Measurements from ENCODE around the gene SVIL. TPM values are rescaled to one million over a fixed set of nuclear protein-coding genes. Genes with fewer than 3 reads are reported as not detected.

SVIL gene
- total and polyA plus RNA-seq, 2 donors (not counting 1 experiment from before 2014, with no cell fraction given), result 0.74 to 0.88 TPM

GRCh38 chr10:29604291-29604825 is 30.4 kb downstream of the SVIL start:
- H3K9me3 ChIP-seq (ENCODE audit: control extremely low read depth in 1 of 3, control insufficient read depth in 2 of 3, insufficient read depth in 1 of 3, low read length in 2 of 3), result peaks cover 0 to 15% (median 7%) of the 10 kb centered on the region in 3 donors
- no peaks in the 10 kb centered on the region for H4K20me1 ChIP-seq (ENCODE audit: control insufficient read depth, insufficient read depth, low read length, poor library complexity, severe bottlenecking)
- CTCF ChIA-PET, result interaction anchor here (1.7 kb wide), 1 partner anchor 13 kb away, joined by 4 read pairs; no protein-coding TSS in a partner anchor
- no peak overlapping the region for H3K4me2 ChIP-seq (replicated peaks; ENCODE audit: low read depth, low read length, poor library complexity, severe bottlenecking)
- Mint-ChIP-seq H3K4me1 (no peaks in the 10 kb centered on the region), H3K27me3 (no peaks in the 10 kb centered on the region), H3K9me3 (ENCODE audit: insufficient read depth) (no peaks in the 10 kb centered on the region), H3K27ac (no peak overlapping the region), H3K4me3 (no peak overlapping the region)
- H3K9ac ChIP-seq (ENCODE audit: low read length), result no peak overlapping the region
- TF ChIP-seq CTCF (IDR thresholded peaks at IDR 0.05) (no peak), EZH2 (IDR thresholded peaks at IDR 0.05; ENCODE audit: borderline replicate concordance, insufficient read depth, low read depth, low read length, poor library complexity, severe bottlenecking) (no peak)
- intact Hi-C loops (cut with micrococcal nuclease), result no loop called here
- POLR2A ChIA-PET, result no interaction called here
- no peak overlapping the region for H3K4me3 ChIP-seq (ENCODE audit: control extremely low read depth in 1 of 5, extremely low read depth in 1 of 5, insufficient read depth in 1 of 5, low read depth in 2 of 5, low read length in 4 of 5)
- H3K27ac ChIP-seq (ENCODE audit: low read length in 2 of 2), result no peak overlapping the region
- H3K79me2 ChIP-seq (ENCODE audit: control insufficient read depth, insufficient read depth, low read length), result no peaks in the 10 kb centered on the region
- H2AFZ ChIP-seq (ENCODE audit: insufficient read depth, low read depth, low read length, poor library complexity, severe bottlenecking), result no peak overlapping the region
- no peaks in the 10 kb centered on the region for H3K36me3 ChIP-seq (replicated peaks in 1 of 2; ENCODE audit: control extremely low read depth in 1 of 2, control insufficient read depth in 1 of 2, extremely low read depth in 1 of 2, insufficient read depth in 2 of 2, low read length in 1 of 2)
- H3K27me3 ChIP-seq (replicated peaks in 1 of 4; ENCODE audit: control extremely low read depth in 1 of 4, control insufficient read depth in 3 of 4, insufficient read depth in 4 of 4, low read length in 3 of 4), result no peaks in the 10 kb centered on the region
- no peak for DNase-seq
- ATAC-seq (ENCODE audit: low read depth), result no peak
- 100% methylated on average over 1 of the region's 9 CpGs for WGBS (ENCODE audit: insufficient coverage)
- no peaks in the 10 kb centered on the region for H3K4me1 ChIP-seq (ENCODE audit: control insufficient read depth in 2 of 2, insufficient read depth in 2 of 2, low read length in 2 of 2)

- ATAC-seq (ENCODE audit: low read depth), result no peak
- no peak overlapping the region for H3K4me3 Mint-ChIP-seq
- H3K9me3 Mint-ChIP-seq (ENCODE audit: insufficient read depth), result no peaks in the 10 kb centered on the region
- ChIA-PET CTCF (no interaction called here), POLR2A (no interaction called here)
- no peaks in the 10 kb centered on the region for H3K27me3 Mint-ChIP-seq
- H3K4me1 Mint-ChIP-seq, result no peaks in the 10 kb centered on the region
- Histone ChIP-seq H3K4me1 (ENCODE audit: control insufficient read depth in 2 of 2, insufficient read depth in 2 of 2, low read length in 2 of 2) (no peaks in the 10 kb centered on the region), H3K9ac (ENCODE audit: low read length) (no peak overlapping the region), H3K27ac (ENCODE audit: low read length in 2 of 2) (no peak overlapping the region), H3K4me2 (replicated peaks; ENCODE audit: low read depth, low read length, poor library complexity, severe bottlenecking) (no peak overlapping the region), H2AFZ (ENCODE audit: insufficient read depth, low read depth, low read length, poor library complexity, severe bottlenecking) (no peak overlapping the region), H4K20me1 (ENCODE audit: control insufficient read depth, insufficient read depth, low read length, poor library complexity, severe bottlenecking) (no peaks in the 10 kb centered on the region), H3K9me3 (ENCODE audit: control extremely low read depth in 1 of 3, control insufficient read depth in 2 of 3, insufficient read depth in 1 of 3, low read length in 2 of 3) (peaks cover 0 to 5% (median 0%) of the 10 kb centered on the region in 3 donors), H3K36me3 (replicated peaks in 1 of 2; ENCODE audit: control extremely low read depth in 1 of 2, control insufficient read depth in 1 of 2, extremely low read depth in 1 of 2, insufficient read depth in 2 of 2, low read length in 1 of 2) (no peaks in the 10 kb centered on the region), H3K27me3 (replicated peaks in 1 of 4; ENCODE audit: control extremely low read depth in 1 of 4, control insufficient read depth in 3 of 4, insufficient read depth in 4 of 4, low read length in 3 of 4) (no peaks in the 10 kb centered on the region), H3K4me3 (ENCODE audit: control extremely low read depth in 1 of 5, extremely low read depth in 1 of 5, insufficient read depth in 1 of 5, low read depth in 2 of 5, low read length in 4 of 5) (no peak overlapping the region), H3K79me2 (ENCODE audit: control insufficient read depth, insufficient read depth, low read length) (no peaks in the 10 kb centered on the region)
- intact Hi-C loops (cut with micrococcal nuclease), result no loop called here
- no peak overlapping the region for H3K27ac Mint-ChIP-seq
- no CpG with 5 or more reads among the region's 3 CpGs for WGBS (ENCODE audit: insufficient coverage)
- DNase-seq, result no peak
- no peak for TF ChIP-seq CTCF (IDR thresholded peaks at IDR 0.05)
- TF ChIP-seq EZH2 (IDR thresholded peaks at IDR 0.05; ENCODE audit: borderline replicate concordance, insufficient read depth, low read depth, low read length, poor library complexity, severe bottlenecking), result no peak
Measured at GRCh38 chr10:29603223-29603896, 31.4 kb downstream of the SVIL start.
